Mononuclear cell (primary cell): Measurements from ENCODE around the gene ATXN10. TPM values are rescaled to one million over a fixed set of nuclear protein-coding genes. Genes with fewer than 3 reads are reported as not detected.
"Not testable (repeated sequence)": the region's sequence is repeated elsewhere in the genome, so short reads cannot be mapped to it uniquely, and the experiment has no call there.

ENCODE experiments used
- H3K27me3 ChIP-seq: 2 replicates; pipeline ENCODE4 v1.6.0; 2011; ENCODE audit warnings: low read length, control low read depth; ENCODE audit not compliant: insufficient read depth
- H3K4me1 ChIP-seq: 2 replicates; pipeline ENCODE4 v1.5.1; 2011; ENCODE audit warnings: mild to moderate bottlenecking, low read length, control low read depth; ENCODE audit not compliant: insufficient read depth
- H3K4me3 ChIP-seq: 2 replicates; pipeline ENCODE4 v1.5.1; 2011; ENCODE audit warnings: mild to moderate bottlenecking, low read length, moderate library complexity
- H3K9me3 ChIP-seq: 2 replicates; pipeline ENCODE4 v1.5.1; 2011; ENCODE audit warnings: low read depth, mild to moderate bottlenecking, control low read depth, low read length
- total RNA-seq: library from RNA; depleted of rRNA; stranded (reverse); fragments of >200 nt; gene quantifications from one replicate; pipeline ENCODE4 v1.2.3, GENCODE V29; 2012

ATXN10 gene
- total RNA-seq, 1 donor: 67.5 TPM

DNA sequence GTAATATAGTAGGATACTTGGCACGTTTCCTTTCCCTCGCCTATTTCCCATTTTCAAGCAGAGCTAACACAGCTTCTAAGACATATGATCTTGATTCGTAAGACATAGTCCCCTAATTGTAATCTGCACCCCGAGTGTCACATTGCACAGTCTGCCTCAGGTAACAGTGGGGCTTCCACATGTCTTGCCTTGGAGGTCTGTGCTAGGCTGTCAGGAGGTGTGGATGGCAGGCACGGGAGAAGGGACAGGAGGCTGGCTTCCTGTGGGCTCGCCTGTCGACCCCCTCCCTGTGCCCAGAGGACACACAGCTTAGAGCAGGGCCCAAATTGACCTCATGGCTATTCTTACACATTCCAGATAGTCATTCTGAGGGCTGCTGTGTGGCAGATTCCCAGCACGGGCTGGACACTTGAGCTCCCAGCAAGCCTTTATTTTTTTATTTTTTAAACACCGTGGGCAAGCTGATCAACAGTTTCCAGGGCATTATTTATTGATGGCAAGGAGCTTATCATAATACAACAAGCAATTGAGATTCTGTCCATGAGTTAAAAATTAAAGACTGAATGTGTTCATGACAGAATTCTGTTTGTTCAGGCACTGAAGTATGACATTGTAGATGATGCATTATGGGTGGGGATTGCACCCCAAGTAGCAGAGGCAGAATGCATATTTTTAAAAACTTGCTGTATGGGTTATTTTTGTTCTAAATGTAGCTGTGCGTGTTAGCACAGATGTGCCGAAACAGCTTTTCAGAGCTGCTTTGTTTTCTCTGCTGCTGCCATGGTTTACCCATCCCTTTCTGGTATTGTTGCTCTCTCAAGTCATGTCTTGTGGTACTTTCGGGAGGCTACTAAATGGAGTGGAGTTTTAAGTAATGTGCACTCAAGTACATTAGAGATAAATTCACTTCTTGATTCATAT lies 113.0 kb downstream of the ATXN10 start:
- Histone ChIP-seq H3K4me3 (no peak overlapping the region), H3K4me1 (no peaks in the 10 kb centered on the region)

DNA sequence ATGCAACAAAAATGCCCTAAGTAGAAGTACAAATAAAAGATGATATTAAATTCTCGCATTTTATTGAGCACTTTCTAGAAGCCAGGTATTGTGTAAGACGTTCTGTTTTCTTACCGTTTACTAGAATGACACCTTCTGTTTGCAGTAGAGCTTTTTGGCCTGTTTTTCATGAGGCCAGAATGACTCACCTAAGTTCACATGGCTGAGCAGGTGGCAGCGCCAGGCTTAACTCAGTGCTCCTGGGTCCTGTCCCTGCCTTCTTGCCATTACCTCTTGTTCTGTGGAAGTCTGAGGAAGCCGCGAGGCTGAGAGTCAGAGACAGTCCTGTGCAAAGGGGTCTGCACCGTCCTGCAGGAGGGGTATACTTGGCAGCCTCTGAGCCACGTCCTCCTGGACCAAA lies 113.8 kb downstream of the ATXN10 start:
- Histone ChIP-seq H3K4me3 (no peak overlapping the region), H3K9me3 (no peaks in the 10 kb centered on the region), H3K4me1 (no peaks in the 10 kb centered on the region), H3K27me3 (no peaks in the 10 kb centered on the region)

More for the DNA sequence above, 113.0 kb downstream of the ATXN10 start:
- Histone ChIP-seq H3K9me3 (no peaks in the 10 kb centered on the region), H3K27me3 (no peaks in the 10 kb centered on the region)

DNA sequence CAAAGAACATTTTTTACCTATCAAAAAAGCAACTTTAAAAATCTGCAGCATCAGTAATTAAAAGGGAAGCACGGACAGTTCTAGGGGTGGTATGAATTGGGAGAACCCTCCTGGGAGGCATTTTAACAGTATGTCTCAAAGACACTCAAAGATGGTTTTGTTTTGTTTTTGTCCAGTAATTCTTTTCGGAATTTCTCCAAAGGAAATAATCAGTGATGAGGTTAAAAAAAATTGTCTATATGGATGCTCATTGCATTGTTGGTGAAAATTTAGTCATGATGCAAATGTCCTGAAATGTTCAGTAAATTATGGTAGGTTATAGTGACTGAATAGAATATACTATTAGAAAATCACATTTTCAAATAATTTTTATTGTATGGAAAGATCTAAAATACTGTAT lies 115.1 kb downstream of the ATXN10 start:
- H3K27me3 ChIP-seq: no peaks in the 10 kb centered on the region
- no peaks in the 10 kb centered on the region for H3K9me3 ChIP-seq
- no peaks in the 10 kb centered on the region for H3K4me1 ChIP-seq
- no peak overlapping the region for H3K4me3 ChIP-seq

DNA sequence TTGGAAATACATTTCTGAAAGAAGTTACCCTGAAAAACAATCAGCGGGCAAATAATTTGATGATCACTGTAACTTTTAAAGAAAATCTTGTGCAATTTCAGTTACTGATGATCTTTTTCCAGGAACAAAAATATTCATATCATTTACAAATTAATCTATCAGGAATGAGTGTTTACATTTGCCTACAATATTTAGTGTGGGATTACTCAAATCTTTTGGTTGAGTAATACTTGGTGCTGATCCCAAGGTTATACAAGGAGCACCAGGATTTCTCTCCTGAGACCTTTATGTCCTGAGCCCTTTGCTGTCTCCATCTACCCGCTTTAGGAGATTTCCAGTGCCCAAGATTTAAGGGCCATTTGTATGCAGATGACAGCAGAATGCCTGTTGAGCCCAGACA lies 116.1 kb downstream of the ATXN10 start:
- Histone ChIP-seq H3K4me1 (no peaks in the 10 kb centered on the region), H3K4me3 (no peak overlapping the region), H3K9me3 (no peaks in the 10 kb centered on the region), H3K27me3 (no peaks in the 10 kb centered on the region)

DNA sequence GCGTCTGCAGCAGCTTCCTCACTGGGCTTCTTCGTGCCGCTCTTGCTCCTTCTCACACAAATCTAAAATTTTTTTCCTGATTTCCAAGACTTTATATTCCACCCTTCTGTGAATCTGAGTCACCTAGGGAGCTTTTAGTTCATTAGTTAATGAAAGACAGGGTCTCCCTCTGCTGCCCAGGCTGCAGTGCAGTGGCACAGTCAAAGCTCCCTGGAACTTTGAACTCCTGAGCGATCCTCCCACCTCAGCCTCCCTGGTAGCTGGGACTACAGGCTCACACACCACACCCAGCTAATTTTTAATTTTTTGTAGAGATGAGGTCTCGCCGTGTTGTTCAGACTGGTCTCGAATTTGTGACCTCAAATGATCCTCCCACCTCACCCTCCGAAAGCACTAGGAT lies 116.9 kb downstream of the ATXN10 start:
- Histone ChIP-seq H3K4me3 (no peak overlapping the region), H3K4me1 (no peaks in the 10 kb centered on the region)

DNA sequence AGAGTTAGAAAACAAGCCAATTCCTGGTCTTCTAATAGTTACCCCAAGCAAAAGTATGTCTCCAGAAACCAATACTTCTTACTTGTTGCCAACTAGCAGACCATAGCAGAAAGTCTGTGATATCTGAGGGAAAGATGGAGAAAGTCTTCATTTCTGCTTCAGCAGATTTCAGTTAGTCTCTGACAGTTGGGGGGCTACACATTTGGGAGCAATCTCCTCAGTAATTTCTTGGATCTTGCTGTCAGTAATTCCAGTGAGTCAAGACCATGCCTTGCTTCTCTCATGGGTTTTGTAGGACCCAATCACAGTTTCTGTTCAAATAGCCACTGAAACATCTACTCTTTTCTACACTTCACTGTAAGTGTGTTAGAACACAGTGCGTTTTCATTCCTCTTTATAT lies 118.8 kb downstream of the ATXN10 start:
- Histone ChIP-seq H3K27me3 (no peaks in the 10 kb centered on the region), H3K9me3 (peaks cover 14% of the 10 kb centered on the region), H3K4me3 (no peak overlapping the region), H3K4me1 (no peaks in the 10 kb centered on the region)

More for the DNA sequence above, 116.9 kb downstream of the ATXN10 start:
- no peaks in the 10 kb centered on the region for H3K27me3 ChIP-seq
- H3K9me3 ChIP-seq: no peaks in the 10 kb centered on the region

DNA sequence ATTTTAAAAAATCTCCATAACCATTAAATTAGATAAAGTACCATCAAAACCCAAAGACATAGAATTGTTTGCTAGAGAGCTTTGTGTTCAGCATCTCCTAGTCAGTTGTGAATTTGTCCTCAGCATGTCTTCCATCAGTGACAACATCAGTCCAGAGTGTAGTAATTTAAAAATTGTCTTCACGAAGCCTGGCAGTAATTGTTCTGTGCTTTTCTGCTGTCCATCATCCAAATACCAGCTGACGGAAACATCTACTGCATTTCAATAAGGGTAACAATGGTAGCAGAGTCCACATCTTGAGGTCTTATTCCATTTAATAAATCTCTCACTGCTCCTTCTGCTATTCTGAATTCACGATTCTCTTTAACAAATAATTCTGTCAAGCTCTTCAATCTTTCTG lies 121.5 kb downstream of the ATXN10 start:
- no peaks in the 10 kb centered on the region for H3K27me3 ChIP-seq
- no peak overlapping the region for H3K4me3 ChIP-seq
- peaks cover 37% of the 10 kb centered on the region for H3K9me3 ChIP-seq
- no peaks in the 10 kb centered on the region for H3K4me1 ChIP-seq

DNA sequence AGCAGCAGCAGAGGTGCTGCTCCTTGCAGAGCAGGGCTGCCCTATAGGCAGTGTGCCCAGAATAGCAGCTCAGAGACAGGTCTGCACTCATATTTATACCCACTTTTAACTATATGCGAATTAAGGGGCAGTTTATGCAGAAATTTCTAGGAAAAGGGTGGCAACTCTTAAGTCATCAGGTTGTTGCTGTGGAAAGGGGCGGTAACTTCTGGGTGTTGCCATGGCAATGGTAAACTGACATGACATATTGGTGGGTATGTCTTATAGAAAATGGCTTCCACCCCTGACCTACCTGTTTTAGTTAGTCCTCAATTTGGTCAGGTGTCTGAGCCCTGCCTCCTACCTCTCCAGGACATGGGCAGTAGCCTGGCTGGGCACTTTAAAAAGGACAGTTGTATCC lies 122.3 kb downstream of the ATXN10 start:
- Histone ChIP-seq H3K9me3 (peaks cover 37% of the 10 kb centered on the region), H3K4me1 (no peaks in the 10 kb centered on the region), H3K4me3 (no peak overlapping the region), H3K27me3 (no peaks in the 10 kb centered on the region)

DNA sequence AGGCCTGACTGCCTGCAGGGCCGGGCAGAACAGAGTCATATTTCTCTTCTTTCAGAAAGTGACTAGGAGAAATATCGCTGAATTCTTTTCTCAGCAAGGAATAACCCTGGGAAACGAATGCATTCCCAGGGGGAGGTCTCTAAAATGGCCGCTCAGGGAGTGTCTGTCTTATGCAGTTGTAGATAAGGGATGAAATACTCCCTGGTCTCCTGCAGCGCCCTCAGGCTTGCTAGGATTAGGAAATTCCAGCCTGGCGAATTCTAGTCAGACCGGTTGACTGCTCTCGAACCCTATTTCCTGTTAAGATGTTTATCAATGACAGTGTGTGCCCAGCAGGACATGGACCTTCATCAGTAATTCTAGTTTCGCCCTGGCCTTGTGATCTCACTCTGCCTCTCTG lies 124.4 kb downstream of the ATXN10 start:
- peaks cover 37% of the 10 kb centered on the region for H3K9me3 ChIP-seq
- not testable (repeated sequence) for H3K4me3 ChIP-seq

DNA sequence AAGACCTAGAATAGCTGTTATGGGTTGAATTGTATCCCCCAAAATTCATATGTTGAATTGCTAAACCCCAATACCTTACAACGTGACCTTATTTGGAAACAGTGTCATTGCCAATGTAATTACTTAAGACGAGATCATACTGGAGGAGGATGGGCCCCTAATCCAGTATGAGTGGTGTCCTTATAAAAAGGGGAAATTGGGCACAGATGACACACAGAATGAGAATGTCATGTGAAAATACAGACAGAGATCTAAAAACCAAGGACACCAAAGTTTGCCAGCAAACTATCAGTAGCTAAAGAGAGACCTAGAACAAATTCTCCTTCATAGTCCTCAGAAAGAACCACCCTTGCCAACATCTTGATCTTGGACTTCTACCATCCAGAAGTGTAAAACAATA lies 127.7 kb downstream of the ATXN10 start:
- no peaks in the 10 kb centered on the region for H3K27me3 ChIP-seq
- H3K4me3 ChIP-seq: no peak overlapping the region
- H3K9me3 ChIP-seq: peaks cover 34% of the 10 kb centered on the region
- H3K4me1 ChIP-seq: no peaks in the 10 kb centered on the region

More for the DNA sequence above, 124.4 kb downstream of the ATXN10 start:
- not testable (repeated sequence) for H3K27me3 ChIP-seq, H3K4me1 ChIP-seq

DNA sequence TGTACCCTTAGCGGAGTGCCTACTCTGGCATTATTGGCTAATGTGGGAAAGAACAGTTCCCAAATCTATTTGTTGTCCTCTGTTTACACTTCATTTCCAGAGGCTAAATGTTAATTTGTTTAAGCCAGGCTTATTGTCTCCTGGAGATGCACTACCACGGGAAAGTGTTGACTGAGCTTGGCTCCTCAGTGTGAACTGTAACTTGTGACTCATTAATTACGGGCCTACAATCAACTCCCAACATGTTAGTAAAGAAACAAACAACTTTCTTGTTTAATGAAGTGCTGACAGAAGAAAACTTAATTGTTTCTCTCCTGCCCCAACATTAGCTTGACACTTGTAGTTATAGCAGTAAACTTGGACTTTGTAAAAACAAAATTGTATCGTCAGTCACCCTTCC lies 130.4 kb downstream of the ATXN10 start:
- H3K9me3 ChIP-seq: peaks cover 6% of the 10 kb centered on the region
- no peak overlapping the region for H3K4me3 ChIP-seq
- no peaks in the 10 kb centered on the region for H3K27me3 ChIP-seq
- no peaks in the 10 kb centered on the region for H3K4me1 ChIP-seq

DNA sequence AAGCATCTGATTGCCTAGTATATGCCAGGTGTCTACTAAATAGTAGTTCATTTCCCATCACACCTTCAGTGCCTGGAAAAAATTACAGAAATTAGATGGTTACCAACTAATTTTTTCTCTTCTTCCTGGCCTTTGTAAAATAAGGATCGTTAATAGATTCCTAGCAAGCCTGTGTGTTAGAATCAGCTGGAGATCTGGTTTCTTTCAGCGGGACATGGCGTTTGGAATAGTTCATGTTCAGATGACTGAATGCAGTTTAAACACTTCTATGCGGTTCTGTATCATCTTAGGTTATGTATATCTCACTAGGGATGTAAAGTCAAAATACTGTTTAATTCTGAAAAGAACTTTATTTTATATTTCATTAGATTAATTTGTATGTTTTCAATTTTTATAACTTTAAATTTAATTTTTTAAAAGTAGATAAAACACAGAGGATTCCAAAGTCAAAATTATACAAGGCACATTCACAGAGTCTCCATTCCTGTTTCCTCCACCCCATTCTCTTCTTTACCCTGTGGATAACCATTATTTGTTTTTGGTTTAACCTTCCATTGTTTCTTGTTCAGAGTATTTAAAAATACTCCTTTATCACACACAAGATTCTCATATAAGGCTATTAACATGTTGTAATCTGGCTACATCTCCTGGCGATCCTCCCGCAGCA lies 132.8 kb downstream of the ATXN10 start:
- H3K9me3 ChIP-seq: no peaks in the 10 kb centered on the region
- H3K27me3 ChIP-seq: no peaks in the 10 kb centered on the region
- H3K4me3 ChIP-seq: no peak overlapping the region
- H3K4me1 ChIP-seq: no peaks in the 10 kb centered on the region

DNA sequence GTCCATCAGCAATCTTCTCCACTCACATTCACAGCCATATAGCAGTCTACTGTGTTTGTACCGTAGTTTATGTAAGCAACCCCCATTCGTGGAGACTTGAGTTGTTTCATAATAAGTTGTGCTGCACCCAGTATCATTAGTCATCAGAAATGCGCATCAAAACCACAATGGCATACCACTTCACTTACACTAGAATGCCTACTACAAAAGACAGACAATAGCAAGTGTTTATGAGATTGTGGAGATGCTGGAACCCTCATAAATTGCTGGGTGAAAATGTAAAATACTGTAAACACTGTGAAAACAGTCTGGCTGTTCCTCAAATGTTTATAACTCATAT lies 133.3 kb downstream of the ATXN10 start:
- Histone ChIP-seq H3K4me3 (no peak overlapping the region), H3K9me3 (no peaks in the 10 kb centered on the region), H3K4me1 (no peaks in the 10 kb centered on the region)

DNA sequence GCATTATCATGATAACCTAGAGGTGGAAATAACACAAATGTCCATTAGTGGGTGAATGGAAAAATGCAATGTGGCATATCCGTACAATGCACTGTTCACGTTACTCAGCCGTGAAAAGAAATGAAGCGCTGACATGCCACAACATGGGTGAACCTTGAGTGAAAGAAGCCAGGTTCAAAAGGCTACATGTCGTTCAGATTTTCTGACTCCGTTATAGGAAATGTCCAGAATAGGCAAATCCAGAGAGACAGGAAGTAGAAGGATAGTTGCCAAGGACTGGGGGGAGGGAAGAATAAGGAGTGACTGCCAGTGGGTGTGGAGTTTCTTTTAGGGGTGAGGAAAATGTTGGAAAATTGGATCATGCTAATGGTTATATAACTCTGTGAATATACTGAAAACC lies 133.8 kb downstream of the ATXN10 start:
- Histone ChIP-seq H3K4me1 (no peaks in the 10 kb centered on the region), H3K27me3 (no peaks in the 10 kb centered on the region), H3K4me3 (no peak overlapping the region), H3K9me3 (no peaks in the 10 kb centered on the region)

More for the DNA sequence above, 133.3 kb downstream of the ATXN10 start:
- H3K27me3 ChIP-seq: no peaks in the 10 kb centered on the region

DNA sequence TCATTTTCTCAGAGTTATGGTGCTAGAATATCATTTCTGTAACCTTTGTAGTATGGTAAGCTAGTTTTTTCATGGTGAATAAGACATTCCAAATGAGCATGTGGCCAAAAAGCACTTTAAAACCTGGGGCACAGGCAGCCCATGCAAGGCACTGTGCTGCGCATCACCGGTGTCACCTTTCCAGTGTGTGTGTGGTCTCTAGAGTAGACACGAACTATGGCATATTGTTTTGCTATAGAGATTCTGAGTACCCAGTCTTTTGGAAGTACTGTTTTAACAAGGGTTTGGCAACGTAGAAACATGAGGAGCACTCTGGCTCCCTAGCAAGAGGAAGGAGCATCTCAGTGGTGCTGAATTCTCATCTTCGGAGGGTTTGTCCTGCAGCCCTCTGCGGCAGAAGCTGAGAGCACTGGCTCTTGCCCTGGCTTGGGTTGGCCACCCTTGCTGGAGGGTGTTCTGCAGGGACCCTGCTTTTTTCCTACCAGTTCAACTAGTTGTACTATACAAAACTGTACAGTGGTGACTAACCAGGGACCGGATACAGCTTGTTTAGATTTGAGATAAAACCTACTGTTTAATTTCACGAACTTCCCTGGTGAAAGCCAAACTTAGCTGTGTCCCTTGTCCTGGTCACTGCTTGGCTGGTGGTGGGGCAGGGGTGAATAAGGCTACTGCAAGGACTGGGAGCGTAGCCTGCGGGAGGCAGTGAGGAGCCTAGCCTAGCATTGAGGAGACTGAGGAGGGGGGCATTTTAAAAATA lies 135.7 kb downstream of the ATXN10 start:
- Histone ChIP-seq H3K27me3 (no peaks in the 10 kb centered on the region), H3K4me1 (no peaks in the 10 kb centered on the region), H3K4me3 (no peak overlapping the region), H3K9me3 (no peaks in the 10 kb centered on the region)
